NCI-H748 (cell line): Measurements from ENCODE around the gene PRPF40B.
"Not testable (repeated sequence)": the region's sequence is repeated elsewhere in the genome, so short reads cannot be mapped to it uniquely, and the experiment has no call there.

Experiments used
- DNase-seq: peaks from one replicate; lab custom pipeline; 2025; ENCODE audit not compliant: unreplicated experiment; lab: John Stamatoyannopoulos, UW

The PRPF40B gene

DNA sequence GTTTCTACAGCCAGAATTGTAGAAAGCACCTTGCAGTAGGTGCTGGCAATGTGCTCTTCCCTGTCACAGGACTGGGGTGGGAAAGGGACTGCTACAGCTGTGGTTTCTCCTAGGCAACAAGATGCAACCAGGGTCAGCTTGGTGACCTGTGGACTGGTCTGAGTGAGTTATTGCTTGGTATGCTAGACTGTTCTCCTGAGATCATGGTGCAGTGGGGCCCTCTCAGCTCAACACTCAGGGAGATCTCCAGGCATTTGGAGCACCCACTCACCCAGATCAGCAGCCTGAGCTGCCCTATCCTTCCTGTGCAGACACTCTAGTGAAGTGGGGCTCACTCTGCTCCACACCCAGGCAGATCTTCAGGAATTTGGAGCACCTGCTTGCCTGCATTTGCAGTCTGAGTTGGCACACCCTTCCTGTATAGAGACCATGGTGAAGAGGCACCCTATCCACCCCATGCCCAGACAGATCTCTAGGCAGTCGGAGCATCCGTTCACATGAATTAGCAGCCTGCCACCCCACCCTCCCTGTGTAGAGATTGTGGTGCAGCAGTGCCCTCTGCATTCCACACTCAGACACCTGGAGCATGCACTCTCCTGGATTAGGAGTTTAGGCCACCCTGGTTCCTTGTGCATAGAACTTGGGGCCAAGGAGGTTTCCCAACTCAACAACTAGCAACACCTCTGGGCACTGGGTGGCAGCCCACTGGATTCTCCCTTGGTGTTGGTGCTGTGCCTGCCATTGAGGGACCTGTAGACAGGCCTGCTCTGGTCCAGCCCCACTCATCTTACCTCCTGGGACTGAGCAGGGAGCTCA is 14.1 kb upstream of the PRPF40B start:
- no peak for DNase-seq

GRCh38 chr12:49609875-49610154 is 13.5 kb upstream of the PRPF40B start:
- DNase-seq, result peak; percentile 23

DNA sequence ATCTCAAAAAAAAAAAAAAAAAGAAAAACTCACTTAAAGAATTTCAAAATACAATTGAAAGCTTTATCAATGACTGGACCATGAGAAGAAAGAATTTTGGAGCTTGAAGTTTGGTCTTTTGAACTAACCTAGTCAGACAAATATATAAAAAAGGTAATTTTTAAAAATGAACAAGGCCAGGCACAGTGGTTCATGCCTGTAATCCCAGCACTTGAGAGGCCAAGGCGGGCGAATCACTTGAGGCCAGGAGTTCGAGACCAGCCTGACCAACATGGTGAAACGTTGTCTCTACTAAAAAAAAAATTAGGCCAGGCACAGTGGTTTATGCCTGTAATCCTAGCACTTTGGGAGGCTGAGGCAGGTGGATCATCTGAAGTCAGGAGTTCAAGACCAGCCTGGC is 12.6 kb upstream of the PRPF40B start:
- DNase-seq, result not testable (repeated sequence)

DNA sequence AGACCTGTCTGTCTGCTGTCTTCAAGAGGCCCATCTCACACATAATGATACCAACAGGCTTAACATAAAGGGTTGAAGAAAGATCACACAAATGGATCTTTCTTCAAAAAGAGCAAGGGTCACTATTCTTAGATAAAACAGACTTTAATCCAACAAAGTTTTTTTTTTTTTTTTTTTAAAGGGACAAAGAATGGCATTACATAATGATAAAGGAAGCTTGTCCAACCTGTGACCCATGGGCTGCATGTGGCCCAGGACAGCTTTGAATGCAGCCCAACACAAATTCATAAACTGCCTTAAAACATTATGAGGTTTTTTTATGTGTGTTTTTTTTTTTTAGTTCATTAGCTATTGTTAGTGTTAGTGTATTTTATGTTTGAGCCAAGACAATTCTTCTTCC is 11.2 kb upstream of the PRPF40B start:
- DNase-seq, result no peak

- no peak for DNase-seq
Observed at GRCh38 chr12:49615725-49616124, 7.6 kb upstream of the PRPF40B start.

GRCh38 chr12:49616533-49617219 is 6.7 kb upstream of the PRPF40B start:
- DNase-seq, result peak; percentile 8

- no peak for DNase-seq
Observed at GRCh38 chr12:49618576-49618975, 4.8 kb upstream of the PRPF40B start.

DNA sequence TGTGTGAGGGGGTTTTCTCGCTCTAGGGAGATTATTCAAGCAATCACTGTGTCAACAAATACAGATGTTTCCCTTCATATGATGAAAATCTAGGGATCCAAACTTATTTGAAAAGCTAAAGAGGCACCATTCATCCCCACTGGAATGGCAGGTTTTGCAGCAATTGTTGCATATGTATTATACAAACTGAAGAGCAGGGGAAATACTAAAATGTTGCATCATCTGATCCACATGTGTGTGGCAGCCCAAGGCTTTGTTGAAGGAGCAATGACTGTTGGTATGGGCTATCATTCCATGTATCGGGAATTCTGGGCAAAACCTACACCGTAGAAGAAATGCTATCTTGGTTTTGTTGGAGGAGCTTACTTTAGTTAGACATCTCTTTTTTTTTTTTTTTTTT is 4.1 kb upstream of the PRPF40B start:
- DNase-seq, result peak; percentile 56

- no peak for DNase-seq
Observed at GRCh38 chr12:49621651-49622500, 1.5 kb upstream of the PRPF40B start.

GRCh38 chr12:49622501-49623141 is 740 bp upstream of the PRPF40B start:
- DNase-seq, result peak; percentile 55

DNA sequence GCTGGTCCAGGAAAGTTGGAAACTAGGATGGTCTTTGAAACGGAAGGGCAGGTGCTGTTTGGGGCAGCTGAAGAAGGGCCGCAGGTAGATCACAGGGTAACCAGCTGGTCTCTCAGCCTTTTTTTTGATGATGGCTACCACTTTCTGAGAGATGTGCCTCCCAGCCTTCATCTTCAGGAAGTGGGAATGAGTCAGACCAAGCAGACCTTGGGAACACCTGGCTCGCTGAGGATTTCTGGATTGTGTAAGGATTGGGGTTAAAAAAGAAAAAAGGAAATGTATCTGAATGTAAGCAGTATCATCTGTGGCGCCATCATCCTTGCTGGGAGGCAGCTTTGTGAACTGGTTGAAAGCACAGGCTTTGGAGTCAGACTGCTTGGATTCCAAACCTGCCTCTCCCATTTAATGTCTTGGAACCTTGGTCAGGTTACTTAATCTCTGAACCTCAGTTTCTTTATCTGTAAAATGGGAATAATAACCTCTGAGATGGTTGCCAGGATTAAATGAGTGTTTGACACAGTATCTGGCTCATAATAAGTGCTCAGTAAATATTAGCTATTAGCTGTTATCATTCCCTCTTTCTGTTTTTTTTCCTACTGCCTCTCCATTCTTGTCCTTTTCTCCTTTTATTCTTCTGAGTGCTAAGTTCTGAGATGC is 1.7 kb downstream of the PRPF40B start:
- no peak for DNase-seq

DNA sequence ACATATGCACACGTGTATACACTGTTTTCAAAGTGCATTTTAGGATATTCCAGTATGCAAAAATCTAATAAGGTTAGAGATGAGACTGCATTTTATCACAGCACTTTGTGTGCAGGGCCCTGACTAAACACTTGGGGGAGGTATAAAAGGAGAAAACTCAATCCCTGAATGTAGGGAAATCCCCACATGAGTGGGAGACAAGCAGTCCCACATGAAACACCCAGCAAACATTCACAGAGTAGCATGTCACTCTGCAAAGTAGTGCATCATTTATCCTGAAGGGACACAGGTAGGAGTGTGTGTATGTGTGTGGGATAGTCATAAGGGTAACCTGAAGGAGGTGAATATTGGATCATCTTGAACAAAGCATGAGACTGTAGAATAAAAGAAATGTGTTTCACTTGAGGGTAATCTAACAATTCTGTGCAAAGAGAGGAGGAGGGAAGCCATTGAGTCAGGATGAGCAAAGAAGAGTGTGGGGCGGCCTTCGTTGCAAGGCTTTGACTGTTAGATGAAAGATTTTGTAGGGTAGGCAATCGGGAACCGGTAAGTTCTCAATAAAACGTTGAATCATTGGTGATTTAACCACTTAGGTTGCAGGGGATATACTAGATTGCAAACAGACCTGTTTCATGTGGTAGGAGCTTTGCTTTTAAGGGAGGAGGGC is 2.9 kb downstream of the PRPF40B start:
- no peak for DNase-seq

DNA sequence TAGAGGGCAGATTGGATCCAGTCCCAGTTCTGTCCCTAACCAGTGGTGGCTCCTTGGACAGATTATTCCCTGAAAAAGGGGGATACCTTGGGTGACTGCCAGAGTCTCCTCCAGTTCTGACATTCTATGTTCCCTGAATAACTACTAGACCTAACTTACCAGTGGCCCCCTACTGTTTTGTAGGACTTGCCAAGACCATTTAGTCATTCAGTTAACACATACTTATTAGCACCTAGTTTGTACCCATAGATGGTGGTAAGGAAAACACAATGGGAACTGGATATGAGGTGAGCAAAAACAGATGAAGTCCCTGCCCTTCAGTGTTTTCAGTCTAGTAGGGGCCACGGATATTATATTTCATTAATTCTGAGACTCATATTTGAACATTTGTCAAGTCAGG is 3.5 kb downstream of the PRPF40B start:
- DNase-seq, result no peak

GRCh38 chr12:49627752-49628360 is 4.5 kb downstream of the PRPF40B start:
- DNase-seq, result no peak

GRCh38 chr12:49631336-49631907 is 8.1 kb downstream of the PRPF40B start:
- no peak for DNase-seq

DNA sequence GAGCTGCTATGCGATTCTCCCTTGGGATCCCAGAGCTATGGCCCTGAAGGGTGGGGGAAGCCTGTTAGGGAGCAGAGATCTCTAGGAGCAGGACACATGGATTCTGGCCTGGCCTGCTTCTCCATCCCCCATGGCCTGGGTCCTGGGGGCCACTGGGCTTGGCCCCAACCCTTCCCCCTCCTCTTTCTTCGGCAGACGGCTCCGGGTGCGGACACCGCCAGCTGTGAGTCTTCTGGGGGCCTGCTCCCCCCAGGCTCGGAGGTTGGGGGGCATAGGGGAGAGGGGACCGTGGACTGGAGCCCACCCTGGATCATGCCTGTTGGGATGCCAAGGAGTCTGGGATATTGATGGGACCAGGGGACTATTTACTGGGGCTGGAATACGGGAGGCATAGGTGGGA is 9.0 kb downstream of the PRPF40B start:
- no peak for DNase-seq

DNA sequence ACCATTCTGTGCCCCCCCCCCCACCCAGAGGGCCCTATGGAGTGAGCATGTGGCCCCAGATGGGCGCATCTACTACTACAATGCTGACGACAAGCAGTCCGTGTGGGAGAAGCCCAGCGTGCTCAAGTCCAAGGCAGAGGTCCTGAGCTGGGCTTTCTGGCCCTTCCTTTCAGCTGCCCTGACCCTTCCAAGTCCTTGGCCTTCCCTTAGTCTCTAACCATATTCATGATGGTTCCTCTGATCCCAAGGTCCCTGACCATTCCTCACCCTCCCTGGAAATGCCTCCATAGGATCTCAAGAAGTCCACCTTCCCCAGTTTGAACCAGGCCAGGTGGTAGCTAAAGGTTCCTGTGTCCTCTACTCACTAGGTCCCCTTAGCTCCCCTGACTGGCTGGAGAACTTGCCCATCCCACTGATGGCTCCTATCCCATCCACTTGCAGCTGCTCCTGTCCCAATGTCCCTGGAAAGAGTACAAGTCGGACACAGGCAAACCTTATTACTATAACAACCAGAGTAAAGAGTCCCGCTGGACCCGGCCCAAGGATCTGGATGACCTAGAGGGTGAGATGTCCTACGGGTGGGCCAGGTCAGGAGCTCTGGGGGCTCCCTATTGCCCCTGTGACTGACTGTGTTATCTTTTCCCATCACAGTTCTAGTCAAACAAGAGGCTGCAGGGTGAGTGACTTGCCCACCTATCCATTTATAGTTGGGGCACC is 9.8 kb downstream of the PRPF40B start:
- no peak for DNase-seq

DNA sequence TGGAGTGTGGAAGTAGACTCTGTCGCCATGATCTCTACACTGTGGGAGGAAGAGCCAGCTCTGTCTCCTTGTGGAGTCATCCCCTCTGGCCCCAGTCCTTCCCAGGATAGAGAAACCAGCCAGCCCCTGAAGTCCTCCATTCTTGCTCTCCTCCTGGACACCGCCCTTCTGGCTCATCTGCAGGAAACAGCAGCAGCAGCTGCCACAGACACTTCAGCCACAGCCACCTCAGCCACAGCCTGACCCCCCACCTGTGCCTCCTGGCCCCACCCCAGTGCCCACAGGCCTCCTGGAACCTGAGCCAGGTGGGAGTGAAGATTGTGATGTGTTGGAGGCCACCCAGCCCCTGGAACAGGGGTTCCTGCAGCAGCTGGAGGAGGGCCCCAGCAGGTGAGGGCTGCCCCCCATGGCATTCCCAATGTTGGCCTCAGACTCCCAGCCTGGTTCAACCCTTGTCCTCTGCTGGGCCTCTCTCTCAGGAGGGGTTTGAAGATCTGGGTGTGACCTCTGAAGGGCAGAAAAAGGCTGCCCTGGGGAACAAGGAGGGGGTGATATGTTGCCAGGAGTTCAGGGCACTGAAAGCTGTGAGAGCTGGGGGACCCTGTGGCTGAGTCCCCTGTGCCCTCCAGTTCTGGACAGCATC is 10.5 kb downstream of the PRPF40B start:
- DNase-seq, result no peak
